ENCODE measurements around the gene MAPT. TPM values are rescaled to one million over a fixed set of nuclear protein-coding genes. Genes with fewer than 3 reads are reported as not detected.
"Not testable (repeated sequence)": the region's sequence is repeated elsewhere in the genome, so short reads cannot be mapped to it uniquely, and the experiment has no call there.

The MAPT gene
- total RNA-seq, 1 donor from 2014 or later = 0.18 TPM

- Mint-ChIP-seq H3K4me1 (no peaks in the 10 kb centered on the region), H3K9me3 (no peaks in the 10 kb centered on the region), H3K4me3 (no peak overlapping the region), H3K27ac (no peak overlapping the region), H3K36me3 (ENCODE audit: low read depth) (no peaks in the 10 kb centered on the region), H3K27me3 (peaks cover 14% of the 10 kb centered on the region)
- TF ChIP-seq CTCF (IDR thresholded peaks at IDR 0.05) = no peak
- no peak for DNase-seq
- intact Hi-C loops (cut with micrococcal nuclease) = no loop called here
- CTCF ChIA-PET = no interaction called here
- POLR2A ChIA-PET = interaction anchor here (0.7 kb wide), 1 partner anchor 176 kb away, joined by 3 read pairs; no protein-coding TSS in a partner anchor
- ATAC-seq (ENCODE audit: low read depth) = no peak
Measured at GRCh38 chr17:45956090-45956489, 61.7 kb downstream of the MAPT start.

- H3K36me3 Mint-ChIP-seq (ENCODE audit: low read depth); H3K4me1 Mint-ChIP-seq; ATAC-seq (ENCODE audit: low read depth); CTCF ChIA-PET; DNase-seq; intact Hi-C loops (cut with micrococcal nuclease); POLR2A ChIA-PET; H3K27me3 Mint-ChIP-seq; H3K27ac Mint-ChIP-seq; H3K4me3 Mint-ChIP-seq; H3K9me3 Mint-ChIP-seq: not testable (repeated sequence)
Measured at GRCh38 chr17:45956746-45957145, 62.4 kb downstream of the MAPT start.

- Mint-ChIP-seq H3K27me3 (peaks cover 5% of the 10 kb centered on the region), H3K9me3 (no peaks in the 10 kb centered on the region), H3K27ac (no peak overlapping the region), H3K36me3 (ENCODE audit: low read depth) (no peaks in the 10 kb centered on the region), H3K4me3 (no peak overlapping the region), H3K4me1 (no peaks in the 10 kb centered on the region)
- no peak for DNase-seq
- ATAC-seq (ENCODE audit: low read depth) = no peak
- ChIA-PET POLR2A (interaction anchor here (0.7 kb wide), 1 partner anchor 9 kb away, joined by 4 read pairs; no protein-coding TSS in a partner anchor), CTCF (no interaction called here)
- intact Hi-C loops (cut with micrococcal nuclease) = no loop called here
- no peak for TF ChIP-seq CTCF (IDR thresholded peaks at IDR 0.05)
Measured at GRCh38 chr17:45958307-45958706, 64.0 kb downstream of the MAPT start.

- Mint-ChIP-seq H3K36me3 (ENCODE audit: low read depth) (no peaks in the 10 kb centered on the region), H3K9me3 (no peaks in the 10 kb centered on the region), H3K27me3 (peaks cover 2% of the 10 kb centered on the region), H3K27ac (no peak overlapping the region), H3K4me3 (no peak overlapping the region), H3K4me1 (no peaks in the 10 kb centered on the region)
- TF ChIP-seq CTCF (IDR thresholded peaks at IDR 0.05) = no peak
- intact Hi-C loops (cut with micrococcal nuclease) = no loop called here
- ATAC-seq (ENCODE audit: low read depth) (no peak), DNase-seq (no peak)
- POLR2A ChIA-PET = no interaction called here
- CTCF ChIA-PET = no interaction called here
Measured at GRCh38 chr17:45958994-45959665, 64.8 kb downstream of the MAPT start.

- intact Hi-C loops (cut with micrococcal nuclease) = no loop called here
- Mint-ChIP-seq H3K4me3 (no peak overlapping the region), H3K27ac (no peak overlapping the region), H3K27me3 (peaks cover 2% of the 10 kb centered on the region), H3K4me1 (no peaks in the 10 kb centered on the region), H3K9me3 (no peaks in the 10 kb centered on the region), H3K36me3 (ENCODE audit: low read depth) (no peaks in the 10 kb centered on the region)
- ChIA-PET CTCF (interaction anchor here (1.7 kb wide), 1 partner anchor 11 kb away, joined by 4 read pairs; no protein-coding TSS in a partner anchor), POLR2A (no interaction called here)
- no peak for DNase-seq
- TF ChIP-seq CTCF (IDR thresholded peaks at IDR 0.05) = no peak
- ATAC-seq (ENCODE audit: low read depth) = no peak
Measured at GRCh38 chr17:45960311-45960710, 66.0 kb downstream of the MAPT start.

All from activated B cell treated with CpG ODN at 0.5 μM for 24 hours (primary cell).